Measurements from ENCODE around the gene PHIP.

Gene PHIP

DNA sequence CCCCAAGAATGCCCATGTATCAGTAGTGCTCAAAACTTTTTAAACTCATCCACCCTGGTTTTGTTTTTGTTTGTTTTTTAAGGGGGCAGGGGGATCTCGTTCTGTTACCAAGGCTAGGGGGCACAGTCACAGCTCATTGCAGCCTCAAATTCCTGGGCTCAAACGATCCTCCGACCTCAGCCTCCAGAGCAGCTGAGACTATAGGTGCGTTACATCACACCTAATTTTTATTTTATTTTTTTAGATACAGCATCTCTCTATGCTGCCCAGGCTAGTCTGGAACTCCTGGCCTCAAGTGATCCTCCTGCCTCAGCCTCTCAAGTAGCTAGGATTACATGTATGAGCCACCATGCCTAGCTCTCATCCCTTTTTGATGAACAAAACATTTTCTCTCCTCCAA lies 11.2 kb downstream of the PHIP start:
- DNase-seq: no peak

GRCh38 chr6:79066330-79066729 lies 11.7 kb downstream of the PHIP start:
- no peak for DNase-seq

DNA sequence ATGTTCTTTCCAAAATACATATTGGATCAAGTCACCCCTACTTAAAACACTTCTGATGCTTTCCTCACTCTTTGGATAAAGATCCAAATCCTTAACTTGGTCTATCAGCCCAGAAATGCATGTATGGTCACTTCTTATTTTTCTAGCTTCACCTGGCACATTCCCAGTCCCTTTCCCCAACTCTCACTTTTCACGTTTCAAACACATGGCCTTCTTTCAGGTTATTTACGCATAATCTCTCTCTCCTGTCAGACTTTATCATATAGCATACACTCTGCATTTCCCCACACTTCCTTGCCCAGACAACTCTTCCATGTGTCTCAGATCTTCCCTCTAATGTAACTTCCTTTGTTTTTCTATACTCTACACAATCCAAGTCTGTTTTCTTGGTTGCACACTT lies 12.8 kb downstream of the PHIP start:
- no peak for DNase-seq

- DNase-seq: no peak
Observed at GRCh38 chr6:79064635-79065034, 13.4 kb downstream of the PHIP start.

DNA sequence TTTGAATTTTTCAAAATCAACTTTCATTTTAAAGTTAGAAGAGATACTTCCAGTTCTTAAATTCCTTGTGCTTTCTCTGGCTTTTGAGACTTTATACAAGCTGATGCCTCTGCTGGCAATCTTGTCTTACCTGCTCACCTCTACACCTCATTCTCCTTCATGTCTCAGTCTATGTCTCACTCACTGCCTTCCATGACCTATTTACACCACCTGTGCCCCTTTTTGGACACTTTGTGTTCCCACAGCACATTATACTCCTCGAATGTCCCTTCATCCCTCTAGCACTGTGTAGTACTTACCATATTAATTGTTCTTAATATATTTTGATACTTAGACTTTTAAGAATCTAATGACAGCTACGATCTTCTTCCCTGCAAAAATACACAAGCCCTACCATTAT lies 15.3 kb downstream of the PHIP start:
- DNase-seq: no peak

DNA sequence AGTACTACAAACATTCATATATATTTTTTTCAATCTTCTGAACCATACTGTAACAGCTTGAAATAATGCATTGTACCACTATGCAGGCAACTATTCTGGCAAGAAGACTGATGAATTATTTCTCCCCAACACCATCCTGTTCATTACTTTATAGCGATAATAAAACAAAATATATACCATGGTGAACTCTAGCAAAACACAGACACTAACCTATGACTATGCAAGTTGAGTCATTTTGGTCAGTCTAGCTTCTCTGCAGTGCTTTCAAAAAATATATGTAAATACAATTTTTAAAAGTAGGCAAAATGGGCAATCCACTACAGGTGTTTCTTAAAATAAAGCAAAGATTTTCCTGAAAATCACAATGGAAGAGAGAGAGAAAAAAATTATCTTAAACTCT lies 20.3 kb downstream of the PHIP start:
- no peak for DNase-seq

GRCh38 chr6:79056226-79056625 lies 21.8 kb downstream of the PHIP start:
- no peak for DNase-seq

DNA sequence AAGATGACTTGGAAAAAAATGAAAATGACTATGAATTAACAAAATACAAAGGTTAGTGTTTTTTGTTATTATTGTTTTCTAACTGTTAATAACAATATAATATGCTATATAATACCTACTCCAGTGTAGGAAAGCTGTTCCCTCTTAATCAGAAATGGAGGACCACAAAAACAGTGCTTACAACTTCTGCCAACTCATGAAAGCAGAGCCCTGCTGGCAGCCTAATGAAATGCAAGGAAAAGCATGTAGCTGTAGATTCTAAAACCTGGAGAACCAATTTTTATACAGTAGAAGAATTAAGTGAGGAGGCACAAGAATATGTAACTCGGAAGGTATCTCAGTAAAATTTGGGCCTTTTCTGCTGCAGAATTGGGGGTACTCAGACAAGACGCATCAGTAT lies 29.4 kb downstream of the PHIP start:
- DNase-seq: no peak

DNA sequence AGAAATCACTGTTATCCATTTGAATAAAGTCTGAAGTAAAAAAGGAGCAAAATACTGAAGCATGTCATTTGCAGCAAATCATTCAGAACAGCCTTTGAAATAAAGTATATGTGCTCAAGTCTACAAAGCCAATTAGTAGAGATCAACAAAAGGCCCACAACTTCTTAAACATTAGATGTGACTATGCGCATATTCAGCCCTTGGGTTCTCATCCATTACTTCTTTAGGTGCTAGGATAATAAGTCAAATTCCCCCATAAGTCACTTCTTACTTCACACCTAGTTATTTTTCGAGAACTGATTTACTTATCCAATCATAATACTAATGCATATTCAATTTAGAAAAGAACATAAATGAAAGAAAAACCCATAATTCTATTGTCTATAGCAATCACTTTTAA lies 31.0 kb downstream of the PHIP start:
- DNase-seq: no peak

DNA sequence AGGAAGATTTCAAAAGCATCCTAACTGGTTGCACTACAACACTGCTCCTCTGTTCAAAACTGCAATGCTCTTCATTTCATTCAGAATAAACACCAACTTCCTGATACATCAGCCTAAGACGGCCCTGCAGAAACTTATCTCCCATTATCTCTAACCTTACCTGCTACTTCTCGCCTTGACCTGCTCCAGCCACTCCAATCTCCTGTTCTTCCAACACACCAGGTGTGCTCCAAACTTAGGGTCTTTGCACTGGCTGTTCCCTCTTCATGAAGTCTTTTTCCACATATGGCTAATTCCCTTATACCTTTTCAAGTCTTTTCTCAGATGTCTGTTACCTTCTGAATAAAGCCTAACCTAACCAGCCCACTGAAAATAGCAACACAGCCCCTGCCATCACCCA lies 32.1 kb downstream of the PHIP start:
- DNase-seq: no peak

DNA sequence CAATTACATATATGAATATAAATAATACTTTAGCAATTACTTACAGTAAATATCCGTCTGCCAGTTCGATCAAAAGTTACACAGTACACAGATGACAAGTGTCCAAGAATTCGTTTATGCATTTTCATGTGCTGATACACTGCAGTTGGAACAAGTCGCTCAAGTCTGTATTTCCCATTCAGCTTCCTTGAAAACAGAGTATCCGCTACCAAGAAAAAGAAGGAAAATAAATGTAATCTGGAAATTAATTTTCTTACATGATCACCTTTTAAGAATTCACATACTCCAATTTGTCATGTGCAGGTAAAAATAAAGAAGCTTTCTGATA lies 35.3 kb downstream of the PHIP start:
- no peak for DNase-seq

GRCh38 chr6:79042088-79042798 lies 35.8 kb downstream of the PHIP start:
- DNase-seq: no peak

- no peak for DNase-seq
Observed at GRCh38 chr6:79040083-79040482, 38.0 kb downstream of the PHIP start.

GRCh38 chr6:79038061-79038460 lies 40.0 kb downstream of the PHIP start:
- no peak for DNase-seq

- no peak for DNase-seq
Observed at GRCh38 chr6:79034865-79035264, 43.2 kb downstream of the PHIP start.

- no peak for DNase-seq
Observed at GRCh38 chr6:79033279-79033678, 44.8 kb downstream of the PHIP start.

DNA sequence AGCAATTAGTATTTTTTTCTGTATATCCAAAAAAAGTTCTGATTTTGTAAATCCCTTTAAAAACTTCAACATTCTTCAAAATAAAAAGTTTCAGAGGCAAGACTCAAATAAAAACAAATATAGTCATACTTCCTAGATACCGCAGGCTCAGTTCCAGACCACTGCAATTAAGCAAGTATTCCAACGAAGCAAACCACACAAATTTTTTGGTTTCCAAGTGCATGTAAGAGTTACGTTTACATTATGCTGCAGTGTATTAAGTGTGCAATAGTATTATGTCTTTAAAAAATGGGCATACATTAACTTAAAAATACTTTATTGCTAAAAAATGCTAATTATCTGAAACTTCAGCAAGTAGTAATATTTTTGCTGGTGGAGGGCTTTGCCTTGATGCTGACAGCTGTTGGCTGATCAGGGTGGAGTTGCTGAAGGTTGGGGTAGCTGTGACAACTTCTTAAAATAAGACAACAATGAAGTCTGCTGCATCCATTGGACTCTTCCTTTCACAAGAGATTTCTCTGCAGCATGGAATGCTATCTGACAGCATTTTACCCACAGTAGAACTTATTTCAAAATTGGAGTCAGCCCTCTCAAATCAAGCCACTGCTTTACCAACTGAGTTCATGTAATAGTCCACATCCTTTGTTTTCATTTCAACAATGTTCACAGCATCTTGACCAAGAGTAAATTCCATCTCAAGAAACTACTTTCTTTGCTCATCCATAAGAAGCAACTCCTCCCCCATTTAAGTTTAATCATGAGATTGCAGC lies 46.0 kb downstream of the PHIP start:
- no peak for DNase-seq

DNA sequence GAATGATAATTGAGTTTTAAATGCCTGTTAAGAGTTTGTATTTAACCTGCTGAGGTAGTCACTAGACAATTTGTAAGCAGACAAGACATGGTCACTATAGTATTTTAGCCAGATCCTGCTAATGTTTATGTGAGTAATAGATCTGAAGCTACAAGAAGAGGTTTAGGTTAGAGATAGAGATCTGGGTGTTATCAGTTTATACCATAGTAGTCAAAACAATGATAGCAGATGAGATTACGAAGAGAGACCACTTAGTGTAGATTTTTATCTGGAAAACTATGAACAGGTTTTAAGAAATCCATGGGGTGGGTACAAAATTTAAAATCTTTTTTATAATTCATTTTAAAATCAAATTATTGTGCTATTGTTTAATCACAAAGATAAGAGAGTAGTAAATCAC lies 47.5 kb downstream of the PHIP start:
- DNase-seq: no peak

GRCh38 chr6:79030023-79030422 lies 48.0 kb downstream of the PHIP start:
- DNase-seq: no peak

GRCh38 chr6:79028641-79029314 lies 49.3 kb downstream of the PHIP start:
- DNase-seq: no peak

GRCh38 chr6:79011940-79012339 lies 66.1 kb downstream of the PHIP start:
- DNase-seq: no peak

DNA sequence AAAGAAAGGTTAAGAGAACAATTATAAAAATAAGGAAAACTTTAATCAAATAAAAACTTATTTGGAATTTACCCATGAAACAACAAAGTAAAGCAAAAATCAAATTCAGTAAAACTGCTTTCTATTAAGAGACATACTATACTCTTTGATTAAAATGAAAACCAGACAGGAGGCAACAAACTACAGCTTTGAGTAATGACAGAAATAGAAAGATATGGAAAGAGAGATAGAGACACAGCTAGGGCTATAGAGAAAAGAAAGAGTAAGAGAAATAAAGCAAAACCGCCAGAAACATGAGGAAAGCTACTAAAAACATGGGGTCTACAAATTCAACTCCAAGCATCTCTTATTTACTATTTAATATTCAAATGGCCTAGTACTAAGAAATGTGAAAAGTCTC lies 67.6 kb downstream of the PHIP start:
- DNase-seq: no peak

- no peak for DNase-seq
Observed at GRCh38 chr6:79009819-79010218, 68.2 kb downstream of the PHIP start.

DNA sequence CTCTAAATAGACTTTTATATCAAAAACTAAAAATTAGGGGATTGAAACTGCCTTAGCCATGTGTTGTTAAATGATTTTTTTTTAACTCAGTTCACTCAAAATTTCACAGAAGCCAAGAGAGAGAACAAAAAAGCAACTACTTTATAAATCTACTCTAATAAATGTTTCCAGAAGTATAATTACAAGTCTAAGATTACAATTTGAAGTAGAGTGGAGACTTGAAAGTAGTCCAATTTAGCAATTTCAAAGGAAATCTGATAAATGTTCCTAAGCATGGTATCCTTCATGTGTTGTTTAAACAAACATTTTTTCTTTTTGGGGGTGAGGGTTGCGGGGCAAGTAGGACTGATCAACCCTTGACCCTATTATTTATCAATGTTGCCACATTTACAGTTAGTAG lies 72.6 kb downstream of the PHIP start:
- no peak for DNase-seq

Data from central memory CD4-positive, alpha-beta T cell (primary cell).